GM19023 (cell line): ENCODE data around the gene TMEM175.

ENCODE experiments used
- ATAC-seq: cut with Tn5 transposase; IDR thresholded peaks from one replicate; pipeline ENCODE4 v1.9.1; 2021; ENCODE audit warnings: mild to moderate bottlenecking, moderate library complexity; ENCODE audit not compliant: unreplicated experiment

The TMEM175 gene

DNA sequence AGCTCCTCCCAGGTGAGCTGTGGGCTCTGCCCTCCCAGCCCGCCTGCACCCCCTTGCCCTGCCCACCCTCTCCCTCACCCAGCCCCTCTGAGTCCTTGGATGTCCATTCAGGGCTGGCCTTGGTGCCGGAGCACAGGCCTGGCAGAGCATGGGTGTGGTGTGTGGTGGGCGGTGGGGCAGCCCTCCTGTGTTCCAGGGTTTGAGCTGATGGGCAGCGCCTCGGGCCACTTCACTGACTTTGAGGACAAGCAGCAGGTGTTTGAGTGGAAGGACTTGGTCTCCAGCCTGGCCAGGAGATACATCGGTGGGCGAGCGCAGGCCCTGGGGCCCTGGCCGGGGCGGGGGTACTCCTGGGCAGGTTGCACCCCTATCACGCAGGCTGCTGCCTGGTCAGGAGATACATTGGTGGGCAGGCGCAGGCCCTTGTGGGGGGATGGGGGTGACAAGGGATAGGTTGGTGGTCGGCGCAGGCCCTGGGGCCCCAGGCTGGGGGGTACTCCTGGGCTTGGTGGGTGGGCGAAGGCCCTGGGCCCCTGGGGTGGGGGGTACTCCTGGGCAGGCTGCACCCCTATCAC is 68.5 kb downstream of the TMEM175 start:
- ATAC-seq: no peak

DNA sequence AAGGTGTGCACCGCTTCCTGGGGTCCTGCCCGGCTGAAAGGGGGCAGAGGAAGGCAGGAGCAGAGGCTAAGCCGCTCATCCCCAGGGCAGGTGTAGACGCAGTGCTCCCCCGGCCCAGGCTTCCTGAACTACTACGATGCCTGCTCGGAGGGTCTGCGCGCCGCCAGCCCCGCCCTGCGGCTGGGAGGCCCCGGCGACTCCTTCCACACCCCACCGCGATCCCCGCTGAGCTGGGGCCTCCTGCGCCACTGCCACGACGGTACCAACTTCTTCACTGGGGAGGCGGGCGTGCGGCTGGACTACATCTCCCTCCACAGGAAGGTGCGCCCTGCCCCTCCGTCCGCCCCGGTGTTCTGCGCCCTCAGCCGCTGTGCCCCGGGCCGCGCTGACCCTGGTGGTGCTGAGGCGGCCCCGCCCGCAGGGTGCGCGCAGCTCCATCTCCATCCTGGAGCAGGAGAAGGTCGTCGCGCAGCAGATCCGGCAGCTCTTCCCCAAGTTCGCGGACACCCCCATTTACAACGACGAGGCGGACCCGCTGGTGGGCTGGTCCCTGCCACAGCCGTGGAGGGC is 69.4 kb downstream of the TMEM175 start:
- ATAC-seq: no peak

DNA sequence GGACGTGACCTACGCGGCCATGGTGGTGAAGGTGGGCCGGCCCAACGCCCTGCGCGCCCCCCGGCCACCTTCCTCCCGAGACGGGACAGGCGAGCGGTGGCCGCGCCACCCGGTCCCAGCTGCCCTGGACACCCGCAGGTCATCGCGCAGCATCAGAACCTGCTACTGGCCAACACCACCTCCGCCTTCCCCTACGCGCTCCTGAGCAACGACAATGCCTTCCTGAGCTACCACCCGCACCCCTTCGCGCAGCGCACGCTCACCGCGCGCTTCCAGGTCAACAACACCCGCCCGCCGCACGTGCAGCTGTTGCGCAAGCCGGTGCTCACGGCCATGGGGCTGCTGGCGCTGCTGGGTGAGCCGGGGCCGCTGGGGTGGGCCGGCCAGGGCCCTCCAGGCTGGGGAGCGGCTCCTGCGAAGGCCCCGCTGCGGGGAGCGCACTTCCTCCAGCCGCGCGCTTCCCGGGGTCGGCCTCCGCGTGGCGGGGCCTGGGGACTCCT is 69.9 kb downstream of the TMEM175 start:
- no peak for ATAC-seq

DNA sequence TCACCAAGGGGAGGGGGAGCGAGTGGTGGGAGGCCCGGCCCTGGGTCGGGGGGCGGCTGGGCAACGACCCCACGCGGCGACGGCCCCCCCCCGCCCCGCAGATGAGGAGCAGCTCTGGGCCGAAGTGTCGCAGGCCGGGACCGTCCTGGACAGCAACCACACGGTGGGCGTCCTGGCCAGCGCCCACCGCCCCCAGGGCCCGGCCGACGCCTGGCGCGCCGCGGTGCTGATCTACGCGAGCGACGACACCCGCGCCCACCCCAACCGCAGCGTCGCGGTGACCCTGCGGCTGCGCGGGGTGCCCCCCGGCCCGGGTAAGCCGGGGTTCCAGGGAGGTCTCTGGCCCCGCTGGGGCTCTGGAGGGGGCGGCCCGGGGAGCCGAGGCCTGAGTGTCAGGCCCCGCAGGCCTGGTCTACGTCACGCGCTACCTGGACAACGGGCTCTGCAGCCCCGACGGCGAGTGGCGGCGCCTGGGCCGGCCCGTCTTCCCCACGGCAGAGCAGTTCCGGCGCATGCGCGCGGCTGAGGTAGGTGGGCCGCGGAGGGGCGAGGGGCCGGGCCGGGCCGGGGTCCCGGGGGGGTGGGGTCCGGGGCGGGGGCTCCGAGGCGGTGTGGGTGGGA is 70.5 kb downstream of the TMEM175 start:
- ATAC-seq: no peak

DNA sequence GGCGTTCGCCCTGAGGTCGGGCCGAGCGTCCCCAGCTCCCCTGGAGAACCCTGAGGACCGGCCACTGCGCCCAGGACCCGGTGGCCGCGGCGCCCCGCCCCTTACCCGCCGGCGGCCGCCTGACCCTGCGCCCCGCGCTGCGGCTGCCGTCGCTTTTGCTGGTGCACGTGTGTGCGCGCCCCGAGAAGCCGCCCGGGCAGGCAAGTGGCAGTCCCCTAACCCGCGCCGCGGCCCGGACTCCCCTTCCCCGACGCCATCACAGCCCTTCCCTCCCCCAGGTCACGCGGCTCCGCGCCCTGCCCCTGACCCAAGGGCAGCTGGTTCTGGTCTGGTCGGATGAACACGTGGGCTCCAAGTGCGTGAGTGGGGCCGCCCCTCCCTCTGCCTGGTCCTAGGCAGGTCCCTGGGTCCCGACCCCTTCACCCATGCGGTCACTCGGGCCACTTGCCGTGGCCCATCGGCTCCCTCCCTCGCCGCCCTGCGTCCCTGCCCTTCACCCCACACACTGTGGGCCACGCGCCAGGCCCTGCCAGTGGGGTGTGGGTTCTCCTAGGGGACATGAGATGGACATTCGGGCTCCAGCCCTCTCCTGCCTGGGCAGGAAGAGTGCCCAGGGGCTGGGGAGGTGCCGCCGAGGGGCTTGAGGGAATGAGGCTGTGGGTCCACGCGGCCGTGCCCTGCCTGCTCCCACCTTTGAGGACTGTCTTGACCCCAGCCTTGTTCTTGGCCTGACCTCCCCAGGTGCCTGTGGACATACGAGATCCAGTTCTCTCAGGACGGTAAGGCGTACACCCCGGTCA is 71.2 kb downstream of the TMEM175 start:
- ATAC-seq: no peak

DNA sequence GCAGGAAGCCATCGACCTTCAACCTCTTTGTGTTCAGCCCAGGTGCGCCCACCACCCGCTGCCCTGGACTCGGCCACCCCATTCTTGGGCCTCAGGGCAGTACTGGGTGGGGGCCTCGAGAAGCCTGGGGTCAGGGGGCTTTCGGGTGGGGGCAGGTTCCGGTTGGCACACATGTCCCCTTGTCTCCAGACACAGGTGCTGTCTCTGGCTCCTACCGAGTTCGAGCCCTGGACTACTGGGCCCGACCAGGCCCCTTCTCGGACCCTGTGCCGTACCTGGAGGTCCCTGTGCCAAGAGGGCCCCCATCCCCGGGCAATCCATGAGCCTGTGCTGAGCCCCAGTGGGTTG is 71.8 kb downstream of the TMEM175 start:
- no peak for ATAC-seq

DNA sequence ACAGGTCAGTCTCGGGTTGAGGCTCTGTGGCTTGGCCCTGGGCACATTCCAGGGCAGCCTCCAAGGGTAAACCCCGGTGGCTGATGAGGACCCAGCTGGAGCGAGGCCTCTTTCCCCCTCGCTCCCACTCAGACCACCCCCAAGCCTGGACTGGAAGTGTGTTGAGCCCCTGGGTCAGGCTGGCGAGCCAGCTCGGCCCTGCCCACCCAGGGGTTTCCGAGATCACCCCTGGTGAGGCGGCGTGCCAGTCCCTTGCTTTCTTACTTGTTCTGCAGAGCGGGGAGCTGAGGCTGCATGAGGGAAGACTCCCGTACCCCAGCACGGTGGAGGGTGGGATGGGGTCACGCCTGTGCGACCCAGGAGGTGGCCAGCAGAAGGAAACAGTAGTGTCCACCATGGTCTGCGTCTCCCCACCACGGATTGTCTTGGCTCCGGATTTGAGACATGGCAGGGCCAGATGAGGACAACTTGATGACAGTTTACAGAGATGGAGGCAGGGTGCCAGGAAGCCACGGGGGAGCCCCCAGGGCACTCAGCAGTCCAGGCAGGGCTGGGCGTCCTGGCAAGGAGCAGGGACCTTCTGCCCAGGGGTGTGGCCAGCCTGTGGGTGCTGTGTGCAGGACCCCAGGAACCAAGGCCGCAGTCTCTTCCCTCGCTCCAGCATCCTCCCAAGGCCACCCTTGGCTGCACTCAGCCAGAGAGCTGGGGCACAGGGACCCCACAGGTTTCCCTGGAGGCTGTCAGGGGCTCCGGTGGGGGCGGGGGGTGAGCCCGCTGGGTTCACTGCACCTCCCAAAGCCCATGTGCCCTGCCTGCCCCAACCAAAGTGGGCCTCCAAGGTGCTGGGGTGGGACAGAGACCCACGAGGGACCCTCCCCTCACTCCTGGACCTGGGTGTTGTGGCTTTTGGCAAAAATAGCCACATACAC is 72.6 kb downstream of the TMEM175 start:
- no peak for ATAC-seq

DNA sequence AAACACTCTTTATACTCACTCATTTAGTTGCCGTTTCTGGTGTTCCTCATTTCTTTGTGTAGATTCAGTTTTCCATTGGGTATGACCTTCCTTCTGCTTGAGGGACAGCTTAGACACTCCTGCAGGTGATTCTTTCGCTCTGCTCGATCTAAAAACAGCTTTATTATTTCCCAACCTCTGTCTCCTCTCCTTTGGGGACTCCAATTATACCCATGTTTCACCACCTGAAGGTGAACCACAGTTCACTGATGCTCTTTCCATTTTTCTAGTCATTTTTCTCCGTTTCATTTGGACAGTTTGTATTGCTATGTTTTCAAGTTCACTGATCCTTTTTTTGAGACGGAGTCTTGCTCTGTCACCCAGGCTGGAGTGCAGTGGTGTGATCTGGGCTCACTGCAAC is 74.6 kb downstream of the TMEM175 start:
- ATAC-seq: no peak
